ENCODE results near the gene UTP14C. TPM values are rescaled to one million over a fixed set of nuclear protein-coding genes. Genes with fewer than 3 reads are reported as not detected.

Gene UTP14C
- total RNA-seq, 1 donor from 2014 or later, result 11.7 TPM

- Mint-ChIP-seq H3K27ac (no peak overlapping the region), H3K27me3 (peaks cover 7% of the 10 kb centered on the region), H3K4me3 (no peak overlapping the region), H3K9me3 (no peaks in the 10 kb centered on the region), H3K36me3 (ENCODE audit: low read depth) (no peaks in the 10 kb centered on the region), H3K4me1 (no peaks in the 10 kb centered on the region)
- ChIA-PET CTCF (interaction anchor here (1.1 to 1.7 kb wide), 2 partner anchors 129 to 452 kb away, joined by 3 to 4 read pairs; no protein-coding TSS in a partner anchor), POLR2A (no interaction called here)
- DNase-seq, result no peak
- ATAC-seq (ENCODE audit: low read depth), result no peak
- no peak for TF ChIP-seq CTCF (IDR thresholded peaks at IDR 0.05)
- intact Hi-C loops (cut with micrococcal nuclease), result no loop called here
Observed at GRCh38 chr13:51998723-51999509, 25.6 kb upstream of the UTP14C start.

- CTCF ChIA-PET, result interaction anchor here (1.7 kb wide), 1 partner anchor 128 kb away, joined by 4 read pairs; no protein-coding TSS in a partner anchor
- intact Hi-C loops (cut with micrococcal nuclease), result no loop called here
- H3K27me3 Mint-ChIP-seq, result peaks cover 7% of the 10 kb centered on the region
Observed at GRCh38 chr13:51999510-51999911, 25.0 kb upstream of the UTP14C start.

GRCh38 chr13:51999921-52000320 is 24.6 kb upstream of the UTP14C start:
- no peak for DNase-seq
- H3K27me3 Mint-ChIP-seq, result peaks cover 7% of the 10 kb centered on the region

More at GRCh38 chr13:51999510-51999911, 25.0 kb upstream of the UTP14C start:
- Mint-ChIP-seq H3K27ac (no peak overlapping the region), H3K4me3 (no peak overlapping the region), H3K4me1 (no peaks in the 10 kb centered on the region), H3K36me3 (ENCODE audit: low read depth) (no peaks in the 10 kb centered on the region), H3K9me3 (no peaks in the 10 kb centered on the region)
- ATAC-seq (ENCODE audit: low read depth) (no peak), DNase-seq (no peak)
- POLR2A ChIA-PET, result no interaction called here
- TF ChIP-seq CTCF (IDR thresholded peaks at IDR 0.05), result no peak

GRCh38 chr13:52001120-52001731 is 23.3 kb upstream of the UTP14C start:
- Mint-ChIP-seq H3K27me3 (peaks cover 6% of the 10 kb centered on the region), H3K36me3 (ENCODE audit: low read depth) (no peaks in the 10 kb centered on the region), H3K27ac (no peak overlapping the region), H3K4me3 (no peak overlapping the region), H3K4me1 (no peaks in the 10 kb centered on the region), H3K9me3 (no peaks in the 10 kb centered on the region)
- TF ChIP-seq CTCF (IDR thresholded peaks at IDR 0.05), result no peak
- POLR2A ChIA-PET, result no interaction called here
- DNase-seq, result no peak
- CTCF ChIA-PET, result interaction anchor here (0.9 to 1.0 kb wide), 3 partner anchors 32 to 127 kb away, joined by 3 read pairs; no protein-coding TSS in a partner anchor
- ATAC-seq (ENCODE audit: low read depth), result peak; percentile 85
- intact Hi-C loops (cut with micrococcal nuclease), result loop anchor here (1.0 kb wide), 3 partner anchors 126 to 449 kb away; partner anchors contain the start of gene VPS36

More at GRCh38 chr13:51999921-52000320, 24.6 kb upstream of the UTP14C start:
- TF ChIP-seq CTCF (IDR thresholded peaks at IDR 0.05), result no peak
- Mint-ChIP-seq H3K27ac (no peak overlapping the region), H3K4me1 (no peaks in the 10 kb centered on the region), H3K36me3 (ENCODE audit: low read depth) (no peaks in the 10 kb centered on the region), H3K4me3 (no peak overlapping the region), H3K9me3 (no peaks in the 10 kb centered on the region)
- intact Hi-C loops (cut with micrococcal nuclease), result no loop called here
- CTCF ChIA-PET, result interaction anchor here (1.7 kb wide), 1 partner anchor 128 kb away, joined by 4 read pairs; no protein-coding TSS in a partner anchor
- POLR2A ChIA-PET, result no interaction called here
- ATAC-seq (ENCODE audit: low read depth), result no peak

- peaks cover 9% of the 10 kb centered on the region for H3K27me3 Mint-ChIP-seq
- intact Hi-C loops (cut with micrococcal nuclease), result no loop called here
- ChIA-PET CTCF (no interaction called here), POLR2A (no interaction called here)
- no peaks in the 10 kb centered on the region for H3K9me3 Mint-ChIP-seq
- no peak for ATAC-seq (ENCODE audit: low read depth)
- no peak for DNase-seq
- TF ChIP-seq CTCF (IDR thresholded peaks at IDR 0.05), result no peak
- H3K36me3 Mint-ChIP-seq (ENCODE audit: low read depth), result no peaks in the 10 kb centered on the region
- no peaks in the 10 kb centered on the region for H3K4me1 Mint-ChIP-seq
- no peak overlapping the region for H3K27ac Mint-ChIP-seq
- no peak overlapping the region for H3K4me3 Mint-ChIP-seq
Observed at GRCh38 chr13:52002361-52002760, 22.1 kb upstream of the UTP14C start.
